AG10803 (cell line): ENCODE results near the gene DIPK1A.

Source experiments
- DNase-seq: peaks from one replicate; pipeline ENCODE4 v3.0.0; 2010; ENCODE audit warnings: low read depth
- H3K4me3 ChIP-seq: 2 replicates; pipeline ENCODE4 v1.5.1; 2011; ENCODE audit warnings: mild to moderate bottlenecking, low read length, control low read depth
- TF ChIP-seq, protein P1 (sequence below): conservative IDR thresholded peaks from 2 replicates; pipeline ENCODE4 v1.5.1; 2011; ENCODE audit warnings: mild to moderate bottlenecking, low read length, control low read depth, inconsistent platforms

The DIPK1A gene

GRCh38 chr1:92877081-92877711 is 84.1 kb downstream of the DIPK1A start:
- DNase-seq = no peak
- TF ChIP-seq, protein P1, sequence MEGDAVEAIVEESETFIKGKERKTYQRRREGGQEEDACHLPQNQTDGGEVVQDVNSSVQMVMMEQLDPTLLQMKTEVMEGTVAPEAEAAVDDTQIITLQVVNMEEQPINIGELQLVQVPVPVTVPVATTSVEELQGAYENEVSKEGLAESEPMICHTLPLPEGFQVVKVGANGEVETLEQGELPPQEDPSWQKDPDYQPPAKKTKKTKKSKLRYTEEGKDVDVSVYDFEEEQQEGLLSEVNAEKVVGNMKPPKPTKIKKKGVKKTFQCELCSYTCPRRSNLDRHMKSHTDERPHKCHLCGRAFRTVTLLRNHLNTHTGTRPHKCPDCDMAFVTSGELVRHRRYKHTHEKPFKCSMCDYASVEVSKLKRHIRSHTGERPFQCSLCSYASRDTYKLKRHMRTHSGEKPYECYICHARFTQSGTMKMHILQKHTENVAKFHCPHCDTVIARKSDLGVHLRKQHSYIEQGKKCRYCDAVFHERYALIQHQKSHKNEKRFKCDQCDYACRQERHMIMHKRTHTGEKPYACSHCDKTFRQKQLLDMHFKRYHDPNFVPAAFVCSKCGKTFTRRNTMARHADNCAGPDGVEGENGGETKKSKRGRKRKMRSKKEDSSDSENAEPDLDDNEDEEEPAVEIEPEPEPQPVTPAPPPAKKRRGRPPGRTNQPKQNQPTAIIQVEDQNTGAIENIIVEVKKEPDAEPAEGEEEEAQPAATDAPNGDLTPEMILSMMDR = no peak
- no peak overlapping the region for H3K4me3 ChIP-seq

DNA sequence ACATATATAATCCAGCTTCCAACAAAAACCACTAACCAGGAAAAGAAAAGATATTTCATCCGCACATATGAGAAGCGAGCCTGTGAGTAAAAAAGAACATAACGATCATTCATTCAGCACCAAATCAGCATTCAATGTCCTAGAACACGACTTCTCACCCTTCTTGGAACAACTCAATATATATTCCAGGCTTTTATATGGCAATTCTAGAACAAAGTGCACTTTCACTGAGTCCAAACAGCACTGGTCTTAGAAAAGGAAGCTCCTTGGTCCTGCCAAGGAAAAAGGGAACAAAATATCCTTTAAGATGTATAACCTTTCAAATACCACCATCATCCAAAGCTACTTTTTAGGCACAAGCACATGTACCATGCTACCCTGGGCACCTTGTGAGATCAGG is 84.9 kb downstream of the DIPK1A start:
- no peak for DNase-seq
- TF ChIP-seq, protein P1 = no peak
- no peak overlapping the region for H3K4me3 ChIP-seq

GRCh38 chr1:92874987-92875386 is 86.3 kb downstream of the DIPK1A start:
- TF ChIP-seq, protein P1 = no peak
- DNase-seq = no peak
- no peak overlapping the region for H3K4me3 ChIP-seq

GRCh38 chr1:92872719-92873118 is 88.5 kb downstream of the DIPK1A start:
- no peak for DNase-seq
- TF ChIP-seq, protein P1 = no peak
- no peak overlapping the region for H3K4me3 ChIP-seq

GRCh38 chr1:92870591-92870990 is 90.7 kb downstream of the DIPK1A start:
- TF ChIP-seq, protein P1 = no peak
- no peak for DNase-seq
- no peak overlapping the region for H3K4me3 ChIP-seq

- TF ChIP-seq, protein P1 = no peak
- no peak for DNase-seq
- no peak overlapping the region for H3K4me3 ChIP-seq
Measured at GRCh38 chr1:92864131-92864530, 97.1 kb downstream of the DIPK1A start.

DNA sequence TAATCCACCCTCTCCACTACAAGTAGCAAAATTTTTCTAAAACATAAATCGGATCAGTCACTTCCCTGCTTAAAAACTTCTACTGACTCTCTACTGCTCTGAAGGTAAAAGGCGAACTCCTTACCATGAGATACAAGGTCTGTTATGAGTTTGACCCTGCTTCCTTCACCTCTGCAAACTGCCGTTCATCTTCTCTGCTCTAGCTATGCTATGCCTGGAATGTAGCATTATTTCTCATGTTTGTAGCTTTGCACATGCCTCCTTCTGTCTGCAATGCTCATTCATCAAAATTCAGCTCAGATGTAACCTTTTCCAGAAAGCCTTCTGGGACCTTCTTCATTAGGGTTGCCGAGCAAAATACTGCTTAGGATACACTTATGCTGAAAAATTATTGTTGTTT is 98.7 kb downstream of the DIPK1A start:
- peak; percentile 11 for DNase-seq
- TF ChIP-seq, protein P1 = no peak

More for the DNA sequence above, 98.7 kb downstream of the DIPK1A start:
- H3K4me3 ChIP-seq = no peak overlapping the region
